Lower lobe of right lung (tissue), 2 donors: ENCODE measurements around the gene CPO. TPM values are rescaled to one million over a fixed set of nuclear protein-coding genes. Genes with fewer than 3 reads are reported as not detected.

Experiments used
- ATAC-seq, 2 donors: fragments of 200-7000 bp; cut with Tn5 transposase; one replicate each; pipeline ENCODE4 v1.9.1; 2020 to 2022; ENCODE audit warnings: mild to moderate bottlenecking in 2 of 2, moderate library complexity in 2 of 2
- DNase-seq: peaks from one replicate; pipeline ENCODE4 v3.0.0-alpha.2; 2020
- H3K27ac ChIP-seq: fragments of 200-600 bp; one replicate; pipeline ENCODE4 v1.8.0; 2022
- H3K27me3 ChIP-seq: fragments of 200-600 bp; one replicate; pipeline ENCODE4 v1.8.0; 2022; ENCODE audit warnings: low read depth
- H3K36me3 ChIP-seq: fragments of 200-600 bp; one replicate; pipeline ENCODE4 v1.8.0; 2022; ENCODE audit warnings: mild to moderate bottlenecking
- H3K4me1 ChIP-seq: fragments of 200-600 bp; one replicate; pipeline ENCODE4 v1.8.0; 2022
- H3K4me3 ChIP-seq: fragments of 200-600 bp; one replicate; pipeline ENCODE4 v1.8.0; 2022; ENCODE audit warnings: mild to moderate bottlenecking
- H3K9me3 ChIP-seq: fragments of 200-600 bp; one replicate; pipeline ENCODE4 v1.8.0; 2022
- CTCF ChIP-seq: fragments of 200-600 bp; IDR thresholded peaks from one replicate; pipeline ENCODE4 v1.8.0; 2022; ENCODE audit warnings: antibody characterized with exemption, mild to moderate bottlenecking
- intact Hi-C: fragments of 100-400 bp; cut with DNase I; formaldehyde crosslinking; loops from one replicate; pipeline ENCODE4 v1.11.0; 2022
- total RNA-seq: library from RNA; stranded (reverse); fragmentation: NEBNext Ultra II Directional; extraction: Animal tissue kit (Norgen Biotek cat#: 25700); gene quantifications from one replicate; pipeline ENCODE4 v1.2.1, GENCODE V29; 2021
- donor health status: DM: no; HTN: yes; CAD: no; lungs with severe emphysema.

The CPO gene
- total RNA-seq, 1 donor from 2014 or later, result not detected

GRCh38 chr2:206984206-206984605 lies 44.9 kb downstream of the CPO start:
- H3K36me3 ChIP-seq, result no peaks in the 10 kb centered on the region
- intact Hi-C loops, result loop anchor here (5.0 kb wide), 1 partner anchor 488 kb away; no protein-coding TSS in a partner anchor
- no peaks in the 10 kb centered on the region for H3K27me3 ChIP-seq
- TF ChIP-seq CTCF, result no peak
- no peak for DNase-seq
- ATAC-seq, result no peak
- peaks cover 25% of the 10 kb centered on the region for H3K4me1 ChIP-seq
- no peak overlapping the region for H3K27ac ChIP-seq
- H3K4me3 ChIP-seq, result no peak overlapping the region
- H3K9me3 ChIP-seq, result no peaks in the 10 kb centered on the region

- intact Hi-C loops, result no loop called here
- H3K36me3 ChIP-seq, result no peaks in the 10 kb centered on the region
These were observed 47.6 kb downstream of the CPO start for GRCh38 chr2:206986943-206987342.

GRCh38 chr2:206987810-206988209 lies 48.5 kb downstream of the CPO start:
- no peak for DNase-seq

More at GRCh38 chr2:206986943-206987342, 47.6 kb downstream of the CPO start:
- Histone ChIP-seq H3K27me3 (no peaks in the 10 kb centered on the region), H3K27ac (no peak overlapping the region), H3K4me1 (peaks cover 25% of the 10 kb centered on the region), H3K4me3 (no peak overlapping the region), H3K9me3 (no peaks in the 10 kb centered on the region)
- DNase-seq (no peak), ATAC-seq (no peak)
- TF ChIP-seq CTCF, result no peak

GRCh38 chr2:206988884-206989283 lies 49.6 kb downstream of the CPO start:
- Histone ChIP-seq H3K27ac (no peak overlapping the region), H3K4me1 (peaks cover 6% of the 10 kb centered on the region), H3K9me3 (no peaks in the 10 kb centered on the region), H3K36me3 (no peaks in the 10 kb centered on the region), H3K4me3 (no peak overlapping the region), H3K27me3 (no peaks in the 10 kb centered on the region)
- DNase-seq, result no peak
- intact Hi-C loops, result no loop called here
- no peak for TF ChIP-seq CTCF
- ATAC-seq, result no peak

More at GRCh38 chr2:206987810-206988209, 48.5 kb downstream of the CPO start:
- intact Hi-C loops, result no loop called here
- H3K27ac ChIP-seq, result no peak overlapping the region
- no peaks in the 10 kb centered on the region for H3K27me3 ChIP-seq
- H3K4me3 ChIP-seq, result no peak overlapping the region
- no peaks in the 10 kb centered on the region for H3K9me3 ChIP-seq
- H3K36me3 ChIP-seq, result no peaks in the 10 kb centered on the region
- no peak for TF ChIP-seq CTCF
- peaks cover 16% of the 10 kb centered on the region for H3K4me1 ChIP-seq
- no peak for ATAC-seq

- Histone ChIP-seq H3K27ac (no peak overlapping the region), H3K36me3 (no peaks in the 10 kb centered on the region), H3K27me3 (no peaks in the 10 kb centered on the region), H3K4me3 (no peak overlapping the region), H3K4me1 (peaks cover 4% of the 10 kb centered on the region), H3K9me3 (no peaks in the 10 kb centered on the region)
- ATAC-seq (peak; percentile 81 to 90), DNase-seq (peak; percentile 64)
- peak; percentile 75 for TF ChIP-seq CTCF
- intact Hi-C loops, result no loop called here
These were observed 50.0 kb downstream of the CPO start for GRCh38 chr2:206989311-206989710.

- no peak overlapping the region for H3K27ac ChIP-seq
- intact Hi-C loops, result no loop called here
- DNase-seq (no peak), ATAC-seq (no peak)
- H3K36me3 ChIP-seq, result no peaks in the 10 kb centered on the region
- no peaks in the 10 kb centered on the region for H3K27me3 ChIP-seq
- H3K9me3 ChIP-seq, result no peaks in the 10 kb centered on the region
- H3K4me3 ChIP-seq, result no peak overlapping the region
- peaks cover 4% of the 10 kb centered on the region for H3K4me1 ChIP-seq
- TF ChIP-seq CTCF, result no peak
These were observed 51.0 kb downstream of the CPO start for GRCh38 chr2:206990360-206990759.
